Measurements from ENCODE around the gene PHOSPHO1. TPM values are rescaled to one million over a fixed set of nuclear protein-coding genes. Genes with fewer than 3 reads are reported as not detected.

The PHOSPHO1 gene
- total and polyA plus RNA-seq, 2 of the 13 experiments (the other 11 are each of a cell fraction or from before 2014, with no cell fraction given), result not detected

DNA sequence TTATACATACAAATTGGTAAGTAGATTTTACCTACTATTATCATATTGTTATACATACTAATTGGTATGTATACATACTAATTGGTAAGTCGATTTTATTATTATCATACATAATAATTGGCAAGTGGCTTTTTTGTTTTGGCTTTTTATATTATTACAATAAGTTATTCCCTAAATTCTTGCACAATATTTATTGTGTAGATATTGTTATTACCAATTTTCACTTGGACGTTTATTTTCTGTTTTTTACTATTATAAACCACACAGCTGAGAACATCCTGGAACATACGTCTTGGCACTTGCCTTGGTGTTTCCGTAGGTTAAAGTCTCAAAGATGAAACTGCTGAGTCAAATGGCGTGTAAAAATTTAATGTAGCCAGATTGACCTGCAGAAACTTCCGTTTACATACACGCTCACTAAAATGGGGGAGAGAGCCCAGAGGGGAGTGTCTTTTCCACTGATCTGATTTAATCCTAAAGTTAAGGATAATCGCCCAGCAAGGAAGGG, 39.1 kb downstream of the PHOSPHO1 start:
- peak overlapping the region; percentile 88 for H3K27ac ChIP-seq (ENCODE audit: extremely low read length, insufficient read depth, low read length)
- TSS peak; percentile 94 for BruUV-seq (replicated peaks)
- intact Hi-C loops (cut with micrococcal nuclease; ENCODE audit: unreplicated experiment), result loop anchor here (5.0 kb wide), 1 partner anchor 84 kb away; no protein-coding TSS in a partner anchor
- ChIA-PET CTCF (ENCODE audit: low intra/inter-chr PET ratio, low total read pairs) (no interaction called here), POLR2A (interaction anchor here (0.7 to 3.1 kb wide), 9 partner anchors 8 to 572 kb away, joined by 3 to 16 read pairs (median 4); partner anchors contain the start of gene FAM117A)
- peak overlapping the region; percentile 84 for H3K9ac ChIP-seq (ENCODE audit: insufficient read depth, low read depth, low read length)
- H3K9me3 ChIP-seq (ENCODE audit: low read length), result no peaks in the 10 kb centered on the region
- peak overlapping the region; percentile 77 for H3K4me2 ChIP-seq (ENCODE audit: low read depth, low read length)
- peak overlapping the region; percentile 75 to 80 (median 76) for H3K4me3 ChIP-seq (replicated peaks in 1 of 3; ENCODE audit: insufficient read depth in 1 of 3, low read depth in 2 of 3, low read length in 3 of 3)
- FAIRE-seq, result no peak
- H4K20me1 ChIP-seq (ENCODE audit: insufficient read depth, low read length), result no peaks in the 10 kb centered on the region
- no peaks in the 10 kb centered on the region for H3K79me2 ChIP-seq (ENCODE audit: insufficient read depth, low read length)
- in situ Hi-C loops (cut with HindIII; ENCODE audit: extremely low pct_ligation_motif_present, low pct_unique_long_range_greater_than_20kb), result no loop called here
- H3K4me1 ChIP-seq (ENCODE audit: insufficient read depth, low read length), result peaks cover 18% of the 10 kb centered on the region
- WGBS (ENCODE audit: low lambda C conversion rate), result under 1% methylated on average over 8 of the region's 8 CpGs
- no peak for DNase-seq (ENCODE audit: low spot score)
- H2AFZ ChIP-seq (ENCODE audit: low read length), result peak overlapping the region; percentile 82
- H3K36me3 ChIP-seq (replicated peaks in 1 of 2; ENCODE audit: control insufficient read depth in 1 of 2, insufficient read depth in 2 of 2, low read length in 2 of 2), result no peaks in the 10 kb centered on the region
- H3K27me3 ChIP-seq (ENCODE audit: control insufficient read depth in 1 of 2, insufficient read depth in 2 of 2, low read length in 2 of 2), result peaks cover 0 to 2% of the 10 kb centered on the region in 2 experiments; a peak in 1 of 5 replicates
- no peak for ATAC-seq
- TF ChIP-seq ZC3H13 (CRISPR knock-in tag; IDR thresholded peaks at IDR 0.05) (no peak), MAFK (conservative IDR thresholded peaks at IDR 0.05 in 1 of 2, IDR thresholded peaks at IDR 0.05 in 1 of 2; ENCODE audit: low read length in 2 of 2) (peak; percentile 30 to 39; a peak in 2 of 4 replicates), ZNF570 (CRISPR knock-in tag; IDR thresholded peaks at IDR 0.05; ENCODE audit: borderline replicate concordance) (no peak), ZNF256 (CRISPR knock-in tag; conservative IDR thresholded peaks at IDR 0.05) (no peak; the same call in 1 of the 2 replicates), BRD4 (CRISPR knock-in tag; IDR thresholded peaks at IDR 0.05) (no peak), SRF (IDR thresholded peaks at IDR 0.05; ENCODE audit: low read depth, low read length) (no peak), GTF2F1 (IDR thresholded peaks at IDR 0.05; ENCODE audit: low read length) (no peak), NCOA2 (CRISPR knock-in tag; IDR thresholded peaks at IDR 0.05) (no peak), TEAD3 (CRISPR knock-in tag; optimal IDR thresholded peaks at IDR 0.05; ENCODE audit: borderline replicate concordance) (no peak), MAFF (IDR thresholded peaks at IDR 0.05; ENCODE audit: low read depth, low read length) (peak; percentile 33; the same call in 1 of the 2 replicates), JDP2 (CRISPR knock-in tag; IDR thresholded peaks at IDR 0.05; ENCODE audit: borderline replicate concordance) (no peak), ZSCAN21 (CRISPR knock-in tag; IDR thresholded peaks at IDR 0.05; ENCODE audit: borderline replicate concordance) (no peak), ATF2 (CRISPR knock-in tag; IDR thresholded peaks at IDR 0.05) (no peak), NFE2L2 (IDR thresholded peaks at IDR 0.05; ENCODE audit: low read length) (peak; percentile 26; the same call in 1 of the 2 replicates), ZBTB8A (CRISPR knock-in tag; IDR thresholded peaks at IDR 0.05; ENCODE audit: borderline replicate concordance, low read depth) (no peak), ZNF550 (CRISPR knock-in tag; IDR thresholded peaks at IDR 0.05; ENCODE audit: borderline replicate concordance) (no peak), CENPT (CRISPR knock-in tag; IDR thresholded peaks at IDR 0.05; ENCODE audit: low read depth) (no peak), NR2C2 (CRISPR knock-in tag; IDR thresholded peaks at IDR 0.05; ENCODE audit: borderline replicate concordance) (no peak)
- TF ChIP-seq, protein P1, sequence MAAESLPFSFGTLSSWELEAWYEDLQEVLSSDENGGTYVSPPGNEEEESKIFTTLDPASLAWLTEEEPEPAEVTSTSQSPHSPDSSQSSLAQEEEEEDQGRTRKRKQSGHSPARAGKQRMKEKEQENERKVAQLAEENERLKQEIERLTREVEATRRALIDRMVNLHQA (CRISPR knock-in tag; IDR thresholded peaks at IDR 0.05), result no peak
- TF ChIP-seq, protein P2, sequence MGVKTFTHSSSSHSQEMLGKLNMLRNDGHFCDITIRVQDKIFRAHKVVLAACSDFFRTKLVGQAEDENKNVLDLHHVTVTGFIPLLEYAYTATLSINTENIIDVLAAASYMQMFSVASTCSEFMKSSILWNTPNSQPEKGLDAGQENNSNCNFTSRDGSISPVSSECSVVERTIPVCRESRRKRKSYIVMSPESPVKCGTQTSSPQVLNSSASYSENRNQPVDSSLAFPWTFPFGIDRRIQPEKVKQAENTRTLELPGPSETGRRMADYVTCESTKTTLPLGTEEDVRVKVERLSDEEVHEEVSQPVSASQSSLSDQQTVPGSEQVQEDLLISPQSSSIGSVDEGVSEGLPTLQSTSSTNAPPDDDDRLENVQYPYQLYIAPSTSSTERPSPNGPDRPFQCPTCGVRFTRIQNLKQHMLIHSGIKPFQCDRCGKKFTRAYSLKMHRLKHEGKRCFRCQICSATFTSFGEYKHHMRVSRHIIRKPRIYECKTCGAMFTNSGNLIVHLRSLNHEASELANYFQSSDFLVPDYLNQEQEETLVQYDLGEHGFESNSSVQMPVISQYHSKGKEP (CRISPR knock-in tag; IDR thresholded peaks at IDR 0.05), result 0 out of 2 replicates have a peak, but pooled peaks have one; percentile 14
- TF ChIP-seq, protein P3, sequence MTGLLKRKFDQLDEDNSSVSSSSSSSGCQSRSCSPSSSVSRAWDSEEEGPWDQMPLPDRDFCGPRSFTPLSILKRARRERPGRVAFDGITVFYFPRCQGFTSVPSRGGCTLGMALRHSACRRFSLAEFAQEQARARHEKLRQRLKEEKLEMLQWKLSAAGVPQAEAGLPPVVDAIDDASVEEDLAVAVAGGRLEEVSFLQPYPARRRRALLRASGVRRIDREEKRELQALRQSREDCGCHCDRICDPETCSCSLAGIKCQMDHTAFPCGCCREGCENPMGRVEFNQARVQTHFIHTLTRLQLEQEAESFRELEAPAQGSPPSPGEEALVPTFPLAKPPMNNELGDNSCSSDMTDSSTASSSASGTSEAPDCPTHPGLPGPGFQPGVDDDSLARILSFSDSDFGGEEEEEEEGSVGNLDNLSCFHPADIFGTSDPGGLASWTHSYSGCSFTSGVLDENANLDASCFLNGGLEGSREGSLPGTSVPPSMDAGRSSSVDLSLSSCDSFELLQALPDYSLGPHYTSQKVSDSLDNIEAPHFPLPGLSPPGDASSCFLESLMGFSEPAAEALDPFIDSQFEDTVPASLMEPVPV (CRISPR knock-in tag; IDR thresholded peaks at IDR 0.05), result no peak
